GM18498 (cell line): ENCODE data around the gene AKAP13.

ENCODE experiments used
- ATAC-seq: cut with Tn5 transposase; IDR thresholded peaks from one replicate; pipeline ENCODE4 v1.9.1; 2021; ENCODE audit warnings: mild to moderate bottlenecking, moderate library complexity; ENCODE audit not compliant: unreplicated experiment

The AKAP13 gene

GRCh38 chr15:85495544-85495943 is 115.1 kb downstream of the AKAP13 start:
- ATAC-seq, result no peak

- ATAC-seq, result no peak
Observed at GRCh38 chr15:85496151-85496550, 115.7 kb downstream of the AKAP13 start.

- no peak for ATAC-seq
Observed at GRCh38 chr15:85496551-85497171, 116.3 kb downstream of the AKAP13 start.

- no peak for ATAC-seq
Observed at GRCh38 chr15:85497172-85497569, 116.8 kb downstream of the AKAP13 start.

- no peak for ATAC-seq
Observed at GRCh38 chr15:85498471-85498870, 118.1 kb downstream of the AKAP13 start.

- ATAC-seq, result no peak
Observed at GRCh38 chr15:85499371-85499887, 119.0 kb downstream of the AKAP13 start.

- ATAC-seq, result no peak
Observed at GRCh38 chr15:85500060-85500708, 119.8 kb downstream of the AKAP13 start.

- ATAC-seq, result no peak
Observed at GRCh38 chr15:85500729-85501128, 120.3 kb downstream of the AKAP13 start.

GRCh38 chr15:85501574-85501973 is 121.2 kb downstream of the AKAP13 start:
- ATAC-seq, result no peak

GRCh38 chr15:85503151-85503799 is 122.9 kb downstream of the AKAP13 start:
- ATAC-seq, result no peak

GRCh38 chr15:85504749-85505676 is 124.6 kb downstream of the AKAP13 start:
- no peak for ATAC-seq

GRCh38 chr15:85507114-85507513 is 126.7 kb downstream of the AKAP13 start:
- no peak for ATAC-seq

- ATAC-seq, result no peak
Observed at GRCh38 chr15:85509973-85510372, 129.6 kb downstream of the AKAP13 start.

GRCh38 chr15:85514413-85514812 is 134.0 kb downstream of the AKAP13 start:
- no peak for ATAC-seq

- ATAC-seq, result no peak
Observed at GRCh38 chr15:85515212-85515611, 134.8 kb downstream of the AKAP13 start.

- no peak for ATAC-seq
Observed at GRCh38 chr15:85517086-85517485, 136.7 kb downstream of the AKAP13 start.

GRCh38 chr15:85518979-85519761 is 138.8 kb downstream of the AKAP13 start:
- no peak for ATAC-seq

- no peak for ATAC-seq
Observed at GRCh38 chr15:85520650-85521049, 140.2 kb downstream of the AKAP13 start.

GRCh38 chr15:85523530-85523929 is 143.1 kb downstream of the AKAP13 start:
- no peak for ATAC-seq

- ATAC-seq, result no peak
Observed at GRCh38 chr15:85525755-85526154, 145.4 kb downstream of the AKAP13 start.
